Pancreas (tissue), 10 donors: ENCODE data around the gene EEF2K. TPM values are rescaled to one million over a fixed set of nuclear protein-coding genes. Genes with fewer than 3 reads are reported as not detected.

ENCODE experiments used
- ATAC-seq, 4 donors: fragments of 200-7000 bp; cut with Tn5 transposase; one replicate each; pipeline versions ENCODE4 v1.8.0 to v1.9.1; 2020; ENCODE audit warnings: mild to moderate bottlenecking in 4 of 4, moderate library complexity in 4 of 4
- DNase-seq, 6 donors: peaks; one replicate each; pipeline ENCODE4 v3.0.0-alpha.2; 2020
- FAIRE-seq: peaks from 2 replicates; lab custom pipeline; 2012; peaks lifted over from hg19 to GRCh38; lab: Jason Lieb, UNC
- H3K27ac ChIP-seq, 4 donors: fragments of 200-600 bp; sonication (generic); 1 replicate in 3 of 4; 2 replicates in 1 of 4; pipeline versions ENCODE4 v1.5.0 to v1.8.0; 2020
- H3K27me3 ChIP-seq, 4 donors: fragments of 200-600 bp; one replicate each; pipeline ENCODE4 v1.8.0; 2021
- H3K36me3 ChIP-seq, 3 donors: fragments of 200-600 bp; sonication (generic) in 1 of 3; one replicate each; pipeline versions ENCODE4 v1.5.0 to v1.8.0; 2020 to 2021
- H3K4me1 ChIP-seq, 3 donors: fragments of 200-600 bp; one replicate each; pipeline ENCODE4 v1.8.0; 2021
- H3K4me3 ChIP-seq, 4 donors: fragments of 200-600 bp; sonication (generic) in 2 of 4; one replicate each; pipeline versions ENCODE4 v1.5.0 to v1.8.0; 2020 to 2021
- H3K9me3 ChIP-seq, 4 donors: fragments of 200-600 bp; one replicate each; pipeline ENCODE4 v1.8.0; 2021
- CTCF ChIP-seq, 4 donors: fragments of 200-600 bp; sonication (generic) in 3 of 4; IDR thresholded peaks; one replicate each; pipeline versions ENCODE4 v1.5.0 to v1.8.0; 2021; ENCODE audit warnings: antibody characterized with exemption in 4 of 4
- WGBS, 2 donors: extraction: QIAGEN DNeasy Blood & Tissue Kit; methylation state at CpG; one replicate each; pipeline ENCODE4 v1.1.7; 2013; 5-methylcytosine and 5-hydroxymethylcytosine counted together
- intact Hi-C, 3 donors: fragments of 100-400 bp; cut with DNase I; formaldehyde crosslinking; loops; one replicate each; pipeline versions ENCODE4 v1.11.1 to v1.14.2; 2022
- polyA plus RNA-seq, 2 donors: library from polyadenylated mRNA; stranded (reverse); fragments of 200-250 nt; gene quantifications; one replicate each; pipeline ENCODE4 v1.2.3, GENCODE V29; 2013
- total RNA-seq, 6 donors: library from RNA; stranded (reverse); fragmentation: NEBNext Ultra II Directional in 4 of 6; extraction: Animal tissue kit (Norgen Biotek cat#: 25700) in 4 of 6; gene quantifications; one replicate each; pipeline versions ENCODE4 v1.2.1 to v1.2.4, GENCODE V29; 2021 to 2023
- donor health status: healthy with polysubstance abuse.
- donor health status: DM: no; HTN: no; CAD: no; lungs with moderate emphysema.
- donor health status: DM: no; HTN: no; CAD: no.
- donor health status: control.
- donor health status: control.
- donor health status: Bipolar disorder and iron deficiency.
- donor health status: DM: yes; HTN: yes; CAD: no.
- donor health status: DM: no; HTN: no; CAD: no.
- donor health status: DM: no; HTN: no; CAD: no.
- donor health status: DM: yes; HTN: yes; CAD: no.

Gene EEF2K
- total and polyA plus RNA-seq, 8 donors = 6.1 to 21.1 (median 16.5) TPM

- Histone ChIP-seq H3K4me3 (no peak overlapping the region), H3K9me3 (no peaks in the 10 kb centered on the region), H3K27ac (no peak overlapping the region), H3K27me3 (no peaks in the 10 kb centered on the region), H3K4me1 (no peaks in the 10 kb centered on the region), H3K36me3 (peaks cover 6 to 42% (median 11%) of the 10 kb centered on the region in 3 donors)
- no peak for DNase-seq
- no peak for TF ChIP-seq CTCF (IDR thresholded peaks at IDR 0.05)
- no peak for ATAC-seq
- 85 to 86% methylated on average over 16 of the region's 16 CpGs for WGBS, 2 donors
- intact Hi-C loops = loop anchor here in 1 of 3 donors (10.0 kb wide), 1 partner anchor 54 kb away; no protein-coding TSS in a partner anchor
- no peak for FAIRE-seq
These were observed 72.6 kb downstream of the EEF2K start for GRCh38 chr16:22278441-22279230.

GRCh38 chr16:22282254-22282892 is 76.3 kb downstream of the EEF2K start:
- Histone ChIP-seq H3K4me1 (no peaks in the 10 kb centered on the region), H3K27me3 (no peaks in the 10 kb centered on the region), H3K36me3 (peaks cover 6 to 44% (median 10%) of the 10 kb centered on the region in 3 donors), H3K4me3 (no peak overlapping the region), H3K9me3 (no peaks in the 10 kb centered on the region), H3K27ac (no peak overlapping the region)
- no peak for DNase-seq
- WGBS, 2 donors = 90% methylated on average over 5 of the region's 5 CpGs
- intact Hi-C loops = loop anchor here in 1 of 3 donors (10.0 kb wide), 1 partner anchor 68 kb away; no protein-coding TSS in a partner anchor
- FAIRE-seq = no peak
- no peak for TF ChIP-seq CTCF (IDR thresholded peaks at IDR 0.05)
- no peak for ATAC-seq

- no peak for TF ChIP-seq CTCF (IDR thresholded peaks at IDR 0.05)
- ATAC-seq (no peak), FAIRE-seq (no peak), DNase-seq (no peak)
- Histone ChIP-seq H3K9me3 (no peaks in the 10 kb centered on the region), H3K36me3 (peaks cover 6 to 44% (median 10%) of the 10 kb centered on the region in 3 donors), H3K4me1 (no peaks in the 10 kb centered on the region), H3K27me3 (no peaks in the 10 kb centered on the region), H3K4me3 (no peak overlapping the region), H3K27ac (no peak overlapping the region)
- WGBS, 2 donors = 87 to 93% methylated on average over 9 of the region's 9 CpGs
- intact Hi-C loops = loop anchor here in 1 of 3 donors (10.0 kb wide), 1 partner anchor 70 kb away; no protein-coding TSS in a partner anchor
These were observed 78.6 kb downstream of the EEF2K start for GRCh38 chr16:22284637-22285036.

- ATAC-seq (no peak), DNase-seq (no peak), FAIRE-seq (no peak)
- intact Hi-C loops = loop anchor here in 1 of 3 donors (10.0 kb wide), 1 partner anchor 70 kb away; no protein-coding TSS in a partner anchor
- Histone ChIP-seq H3K27ac (no peak overlapping the region), H3K4me1 (no peaks in the 10 kb centered on the region), H3K27me3 (no peaks in the 10 kb centered on the region), H3K4me3 (no peak overlapping the region), H3K9me3 (no peaks in the 10 kb centered on the region), H3K36me3 (peaks cover 6 to 44% (median 7%) of the 10 kb centered on the region in 3 donors)
- 87 to 93% methylated on average over 6 of the region's 6 CpGs for WGBS, 2 donors
- TF ChIP-seq CTCF (IDR thresholded peaks at IDR 0.05) = no peak
These were observed 79.0 kb downstream of the EEF2K start for GRCh38 chr16:22285080-22285479.
